HepG2 (cell line): Measurements from ENCODE around the gene OR7G1. TPM values are rescaled to one million over a fixed set of nuclear protein-coding genes. Genes with fewer than 3 reads are reported as not detected.

ENCODE experiments used
- FOXA1 ChIP-seq, 2 experiments: fragments of 450-650 bp in 1 of 2; sonication (generic) in 1 of 2; formaldehyde crosslinking in 1 of 2; IDR thresholded peaks; 2 replicates each; pipeline versions ENCODE4 v1.4.0 to v1.6.1; 2016 to 2020; ENCODE audit warnings: missing genetic modification reagents in 1 of 2
- FOXA3 ChIP-seq: IDR thresholded peaks from 2 replicates; pipeline ENCODE4 v1.6.1; 2016; ENCODE audit warnings: missing genetic modification reagents, missing compliant biosample characterization
- HMG20B ChIP-seq: conservative IDR thresholded peaks from 2 replicates; pipeline ENCODE4 v1.6.1; 2016; ENCODE audit warnings: missing genetic modification reagents, missing compliant biosample characterization
- KLF15 ChIP-seq: sonication (generic); formaldehyde crosslinking; IDR thresholded peaks from 2 replicates; pipeline ENCODE4 v1.8.1; 2023; ENCODE audit warnings: borderline replicate concordance, mild to moderate bottlenecking, inconsistent platforms, missing genetic modification reagents, mixed read lengths
- TERF1 ChIP-seq: sonication (generic); formaldehyde crosslinking; IDR thresholded peaks from 2 replicates; pipeline ENCODE4 v1.8.0; 2022; ENCODE audit warnings: mild to moderate bottlenecking, missing genetic modification reagents, moderate library complexity
- TRIM22 ChIP-seq: fragments of 450-650 bp; IDR thresholded peaks from 2 replicates; pipeline ENCODE4 v1.6.1; 2017
- ZBTB10 ChIP-seq: sonication (generic); formaldehyde crosslinking; IDR thresholded peaks from 2 replicates; pipeline ENCODE4 v1.4.0; 2020; ENCODE audit warnings: missing genetic modification reagents, borderline replicate concordance
- ZNF256 ChIP-seq: sonication (generic); formaldehyde crosslinking; conservative IDR thresholded peaks from 2 replicates; pipeline ENCODE4 v1.4.0; 2020; ENCODE audit warnings: missing genetic modification reagents
- ZNF34 ChIP-seq: sonication (generic); formaldehyde crosslinking; IDR thresholded peaks from 2 replicates; pipeline ENCODE4 v1.4.0; 2020; ENCODE audit warnings: mild to moderate bottlenecking, missing genetic modification reagents, borderline replicate concordance
- polyA plus RNA-seq, 8 experiments: library from polyadenylated mRNA; depleted of rRNA in 3 of 8; stranded (reverse) in 7 of 8; unstranded in 1 of 8; fragments of >200 nt; fragmentation: Illumina TruSeq in 4 of 8; extraction: Trizol in 4 of 8; gene quantifications; 2 replicates each; pipeline versions ENCODE4 v1.2.1 to v1.2.3, GENCODE V29; 2011 to 2016; ENCODE audit warnings: low read depth in 4 of 8, missing spikeins in 1 of 8, mixed read lengths in 1 of 8; ENCODE audit not compliant: insufficient read depth in 1 of 8
- total RNA-seq, 5 experiments: library from RNA; depleted of rRNA; stranded (reverse); fragments of >200 nt; fragmentation: Illumina TruSeq; extraction: Trizol; gene quantifications; 2 replicates each; pipeline ENCODE4 v1.2.3, GENCODE V29; 2016; ENCODE audit warnings: low read depth in 1 of 5

Gene OR7G1
- total and polyA plus RNA-seq, 2 of the 13 experiments (the other 11 are each of a cell fraction or from before 2014, with no cell fraction given) = not detected

GRCh38 chr19:9156304-9156703 is 40.7 kb upstream of the OR7G1 start (continued):
- no peak for TF ChIP-seq TRIM22
- no peak for TF ChIP-seq ZBTB10 (CRISPR knock-in tag)
- no peak for TF ChIP-seq HMG20B (CRISPR knock-in tag)
- TF ChIP-seq ZNF34 = no peak
- TF ChIP-seq KLF15 = no peak
- TF ChIP-seq FOXA1 (IDR thresholded peaks at IDR 0.05) = no peak
- TF ChIP-seq FOXA1 (CRISPR knock-in tag; IDR thresholded peaks at IDR 0.05) = no peak
- no peak for TF ChIP-seq TERF1 (CRISPR knock-in tag)
- no peak for TF ChIP-seq ZNF256 (CRISPR knock-in tag)
- no peak for TF ChIP-seq FOXA3 (CRISPR knock-in tag)
